Measurements from ENCODE around the gene PRSS22.

GRCh38 chr16:2819179-2819938 lies 38.6 kb downstream of the PRSS22 start:
- TF ChIP-seq, protein P1, sequence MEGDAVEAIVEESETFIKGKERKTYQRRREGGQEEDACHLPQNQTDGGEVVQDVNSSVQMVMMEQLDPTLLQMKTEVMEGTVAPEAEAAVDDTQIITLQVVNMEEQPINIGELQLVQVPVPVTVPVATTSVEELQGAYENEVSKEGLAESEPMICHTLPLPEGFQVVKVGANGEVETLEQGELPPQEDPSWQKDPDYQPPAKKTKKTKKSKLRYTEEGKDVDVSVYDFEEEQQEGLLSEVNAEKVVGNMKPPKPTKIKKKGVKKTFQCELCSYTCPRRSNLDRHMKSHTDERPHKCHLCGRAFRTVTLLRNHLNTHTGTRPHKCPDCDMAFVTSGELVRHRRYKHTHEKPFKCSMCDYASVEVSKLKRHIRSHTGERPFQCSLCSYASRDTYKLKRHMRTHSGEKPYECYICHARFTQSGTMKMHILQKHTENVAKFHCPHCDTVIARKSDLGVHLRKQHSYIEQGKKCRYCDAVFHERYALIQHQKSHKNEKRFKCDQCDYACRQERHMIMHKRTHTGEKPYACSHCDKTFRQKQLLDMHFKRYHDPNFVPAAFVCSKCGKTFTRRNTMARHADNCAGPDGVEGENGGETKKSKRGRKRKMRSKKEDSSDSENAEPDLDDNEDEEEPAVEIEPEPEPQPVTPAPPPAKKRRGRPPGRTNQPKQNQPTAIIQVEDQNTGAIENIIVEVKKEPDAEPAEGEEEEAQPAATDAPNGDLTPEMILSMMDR (IDR thresholded peaks at IDR 0.05), result no peak
- TF ChIP-seq EP300 (IDR thresholded peaks at IDR 0.05) (no peak), POLR2AphosphoS5 (IDR thresholded peaks at IDR 0.05) (no peak)

All from esophagus muscularis mucosa (tissue), 4 donors.